Stimulated activated CD8-positive, alpha-beta memory T cell treated with anti-CD3 and anti-CD28 coated beads, Interleukin-7, amount 100 ng/mL, for 24 hours (primary cell): ENCODE measurements around the gene OTOR.

ENCODE experiments used
- DNase-seq: peaks from one replicate; pipeline ENCODE4 v3.0.0-alpha.2; 2020; ENCODE audit warnings: low read depth

The OTOR gene

GRCh38 chr20:16749573-16749972 is 1.4 kb downstream of the OTOR start:
- no peak for DNase-seq

DNA sequence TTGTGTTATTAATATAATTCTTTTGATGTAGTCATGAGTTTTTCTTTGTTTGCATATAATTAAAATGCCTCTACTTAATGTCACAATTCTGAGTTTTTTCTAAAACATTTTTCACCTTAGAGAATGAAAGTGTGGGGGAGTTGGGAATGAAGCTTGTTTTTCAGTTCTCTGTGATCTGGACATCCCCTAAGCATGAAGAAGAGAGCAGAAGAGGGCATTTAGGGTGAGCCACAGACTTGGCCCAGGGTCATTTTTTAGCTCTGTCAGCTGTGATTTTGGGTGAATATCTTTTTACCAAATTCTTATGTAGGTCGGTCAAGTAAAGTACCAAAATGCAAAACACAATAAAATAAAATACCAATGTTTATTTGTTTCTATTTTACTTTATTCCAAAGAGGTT is 3.9 kb downstream of the OTOR start:
- no peak for DNase-seq

DNA sequence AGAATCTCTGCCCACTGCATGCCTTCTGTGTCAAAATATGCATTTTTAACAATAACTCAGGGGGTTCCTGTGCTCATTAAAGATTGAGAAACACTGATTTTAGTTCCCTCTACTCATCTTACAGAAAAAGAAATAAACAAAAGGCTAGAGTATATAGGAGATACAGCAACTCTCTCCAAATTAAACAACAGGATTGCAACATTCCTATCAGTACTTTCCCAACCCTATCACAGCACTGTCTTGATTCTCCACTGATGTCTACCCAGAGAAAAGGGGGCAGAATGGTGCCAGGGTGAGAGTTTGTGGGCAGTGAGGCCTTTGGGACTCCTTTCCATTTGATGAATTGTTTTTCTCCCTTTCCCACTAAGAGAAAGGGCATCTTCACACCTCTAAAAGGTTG is 4.7 kb downstream of the OTOR start:
- DNase-seq: no peak

DNA sequence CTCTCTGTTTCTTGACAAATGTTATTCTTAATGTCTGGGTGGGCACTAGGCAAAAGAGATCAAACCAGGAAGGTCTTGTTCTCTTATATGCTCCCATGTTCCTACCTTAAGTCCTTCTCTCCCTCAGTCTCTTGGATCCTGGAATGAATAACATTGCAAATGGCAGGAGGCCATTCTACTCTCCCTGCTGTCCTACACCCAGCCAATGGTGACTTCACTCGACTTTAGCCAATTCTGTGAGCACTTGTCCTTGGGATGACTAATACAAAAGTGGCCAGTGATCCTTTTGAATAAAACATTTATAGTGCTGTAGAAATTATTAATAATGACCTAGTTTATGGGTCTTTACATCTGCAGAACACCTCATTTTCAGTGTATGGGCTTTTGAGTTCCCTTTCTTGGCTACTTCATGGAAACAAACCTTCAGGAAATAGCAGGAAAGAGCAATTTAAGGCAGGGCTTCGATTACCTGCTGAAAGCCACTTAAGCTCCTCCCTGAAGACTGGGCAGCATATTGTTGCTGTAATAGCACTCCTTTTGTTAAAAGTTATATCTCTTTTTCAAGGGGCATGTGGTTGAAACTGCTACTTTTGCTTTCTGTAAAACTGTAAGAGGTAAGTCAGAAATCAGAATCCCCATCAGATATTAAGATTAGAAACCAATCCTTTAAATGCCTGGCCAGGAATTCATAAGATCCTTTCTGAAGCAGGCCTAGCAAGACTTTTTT is 10.5 kb downstream of the OTOR start:
- DNase-seq: no peak

GRCh38 chr20:16759181-16759563 is 11.0 kb downstream of the OTOR start:
- DNase-seq: no peak

DNA sequence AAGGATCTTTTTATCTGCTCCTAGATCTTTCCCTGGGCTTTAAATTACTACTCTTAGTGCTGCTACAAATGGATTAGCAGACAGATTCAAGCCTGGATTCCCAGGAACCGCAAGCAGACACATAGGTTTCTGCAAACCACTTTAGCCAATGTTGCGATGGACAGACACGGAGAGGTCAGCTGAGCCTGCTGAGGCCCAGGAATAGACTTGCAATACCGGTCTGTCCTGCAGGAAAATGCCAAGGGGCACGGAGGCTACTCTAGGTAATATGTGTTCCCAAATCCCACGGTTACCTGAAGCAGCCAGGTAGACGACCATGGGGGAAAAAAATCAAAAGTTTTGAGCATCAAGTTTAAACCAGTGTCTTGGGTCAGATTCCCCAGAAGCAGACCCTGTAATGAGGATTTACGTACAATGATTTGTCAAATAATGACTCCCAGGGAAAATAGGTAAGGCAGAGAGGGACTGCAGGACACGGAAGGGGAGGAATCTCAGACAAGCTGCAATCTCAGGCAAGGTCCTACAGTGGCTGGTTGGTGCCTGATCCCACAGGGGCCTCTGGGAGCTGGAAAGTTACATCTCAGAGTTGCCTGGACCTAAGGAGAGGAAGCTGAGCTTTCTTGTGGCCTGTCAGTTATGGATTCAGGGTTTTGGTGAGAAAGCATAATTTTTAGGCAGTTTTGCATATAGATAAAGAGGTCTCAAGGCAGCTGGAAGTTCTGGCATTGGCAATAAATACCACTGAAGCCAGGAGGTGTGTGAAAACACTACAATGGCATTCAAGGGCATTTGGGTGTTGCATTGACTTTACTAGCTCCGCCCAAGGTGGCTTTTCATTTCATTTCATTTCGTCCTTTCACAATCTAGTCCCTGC is 12.5 kb downstream of the OTOR start:
- DNase-seq: no peak

- no peak for DNase-seq
Observed at GRCh38 chr20:16761305-16761829, 13.2 kb downstream of the OTOR start.

DNA sequence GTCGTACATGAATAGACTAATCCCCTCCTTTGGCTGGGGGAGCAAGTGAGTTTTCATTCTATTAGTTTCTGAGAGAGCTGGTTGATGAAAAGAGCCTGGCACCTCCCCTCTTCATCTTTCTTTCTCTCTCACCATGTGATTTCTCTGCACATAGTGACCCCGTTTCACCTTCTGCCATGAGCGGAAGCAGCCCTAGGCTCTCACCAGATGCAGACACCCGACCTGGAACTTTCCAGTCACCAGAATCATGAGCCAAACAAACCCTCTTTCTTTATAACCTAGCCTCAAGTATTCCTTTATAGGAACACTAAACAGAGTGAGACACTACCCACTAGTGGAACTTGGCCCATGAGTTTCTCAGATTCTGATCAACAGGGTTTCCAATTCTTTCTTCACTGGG is 16.4 kb downstream of the OTOR start:
- DNase-seq: no peak

GRCh38 chr20:16771213-16771612 is 23.1 kb downstream of the OTOR start:
- DNase-seq: no peak

DNA sequence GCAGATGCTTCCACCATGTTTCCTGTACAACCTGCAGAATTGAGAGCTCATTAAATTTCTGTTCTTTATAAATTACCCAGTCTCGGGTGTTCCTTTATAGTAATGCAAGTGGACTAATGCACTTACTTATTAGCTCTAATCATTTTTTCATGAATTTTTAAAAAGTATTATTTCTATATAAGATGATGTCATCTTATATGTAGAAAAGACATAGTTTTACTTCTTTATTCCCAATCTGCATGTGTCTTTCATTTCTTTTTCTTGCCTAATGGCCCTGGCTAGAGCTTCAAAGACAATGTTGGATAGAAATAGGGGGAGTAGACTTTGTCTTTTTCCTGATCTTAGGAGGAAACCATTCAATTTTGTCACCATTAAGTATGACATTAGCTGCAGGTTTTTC is 27.8 kb downstream of the OTOR start:
- DNase-seq: no peak

- DNase-seq: no peak
Observed at GRCh38 chr20:16777126-16777525, 29.0 kb downstream of the OTOR start.

DNA sequence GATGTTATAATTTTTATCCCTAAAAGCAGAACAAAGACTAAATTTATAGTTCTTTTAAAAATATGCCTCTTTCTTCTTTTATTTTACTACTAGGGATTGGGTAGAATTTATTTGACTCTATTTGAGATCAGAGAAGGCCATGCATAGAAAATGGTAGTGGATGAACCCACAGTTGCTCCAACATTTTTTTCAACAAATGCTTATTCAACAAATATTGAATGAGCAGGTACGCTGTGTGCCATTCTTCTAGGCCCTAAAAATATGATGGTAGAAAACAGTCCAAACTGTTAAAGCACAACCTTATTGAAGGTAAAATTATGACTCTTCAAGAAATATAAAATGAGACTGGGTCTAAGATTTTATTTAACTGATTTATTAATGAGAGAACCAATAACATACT is 30.0 kb downstream of the OTOR start:
- no peak for DNase-seq

GRCh38 chr20:16781496-16781895 is 33.3 kb downstream of the OTOR start:
- DNase-seq: no peak

- DNase-seq: no peak
Observed at GRCh38 chr20:16785226-16785625, 37.1 kb downstream of the OTOR start.
